B cell (primary cell): Measurements from ENCODE around the gene RELB. TPM values are rescaled to one million over a fixed set of nuclear protein-coding genes. Genes with fewer than 3 reads are reported as not detected.
"Not testable (repeated sequence)": the region's sequence is repeated elsewhere in the genome, so short reads cannot be mapped to it uniquely, and the experiment has no call there.

ENCODE experiments used
- ATAC-seq: fragments of 200-7000 bp; cut with Tn5 transposase; one replicate; pipeline ENCODE4 v1.10.0; 2021; ENCODE audit warnings: low read depth, mild to moderate bottlenecking, moderate number of reproducible peaks, moderate library complexity
- CTCF ChIA-PET: fragments of 350-600 bp; sonication (Branson Sonifier 250); formaldehyde crosslinking; loops from one replicate; lab custom pipeline; 2021; ENCODE audit warnings: antibody characterized with exemption, inconsistent platforms; lab: Charles Lee
- POLR2A ChIA-PET: fragments of 350-600 bp; sonication (Branson Sonifier 250); formaldehyde crosslinking; loops from one replicate; lab custom pipeline; 2021; ENCODE audit warnings: antibody characterized with exemption; lab: Charles Lee
- DNase-seq: peaks from one replicate; pipeline ENCODE4 v3.0.0; 2013
- H2AFZ ChIP-seq: 2 replicates; pipeline ENCODE4 v1.6.1; 2012; ENCODE audit warnings: mild to moderate bottlenecking, low read depth, low read length; ENCODE audit not compliant: insufficient read depth, poor library complexity, severe bottlenecking
- H3K27ac ChIP-seq, 2 donors: 1 replicate in 1 of 2; 2 replicates in 1 of 2; pipeline ENCODE4 v1.5.1; 2012 to 2013; ENCODE audit warnings: low read length in 2 of 2, mild to moderate bottlenecking in 2 of 2, moderate library complexity in 1 of 2
- H3K27me3 ChIP-seq, 4 experiments: fragments of 200-600 bp in 1 of 4; sonication (generic) in 1 of 4; replicated peaks in 1 of 4; 1 replicate in 2 of 4; 2 replicates in 2 of 4; pipeline versions ENCODE4 v1.6.1 to v1.7.0; 2013 to 2016; ENCODE audit warnings: low read length in 3 of 4, mild to moderate bottlenecking in 2 of 4, mixed read lengths in 1 of 4, moderate library complexity in 1 of 4; ENCODE audit not compliant: insufficient read depth in 4 of 4, control insufficient read depth in 3 of 4; ENCODE audit errors: control extremely low read depth in 1 of 4
- H3K36me3 ChIP-seq, 2 experiments: replicated peaks in 1 of 2; 1 replicate in 1 of 2; 2 replicates in 1 of 2; pipeline versions ENCODE4 v1.6.1 to v1.7.1; 2013; ENCODE audit warnings: low read length in 1 of 2; ENCODE audit not compliant: insufficient read depth in 2 of 2, control insufficient read depth in 1 of 2; ENCODE audit errors: control extremely low read depth in 1 of 2, extremely low read depth in 1 of 2
- H3K4me1 ChIP-seq, 2 donors: fragments of 200-600 bp in 1 of 2; sonication (generic) in 1 of 2; 1 replicate in 1 of 2; 2 replicates in 1 of 2; pipeline versions ENCODE4 v1.5.1 to v1.6.1; 2013 to 2017; ENCODE audit warnings: low read length in 2 of 2; ENCODE audit not compliant: control insufficient read depth in 2 of 2, insufficient read depth in 2 of 2
- H3K4me2 ChIP-seq: replicated peaks from 2 replicates; pipeline ENCODE3; 2012; ENCODE audit warnings: mild to moderate bottlenecking, low read depth, low read length; ENCODE audit not compliant: poor library complexity, severe bottlenecking
- H3K4me3 ChIP-seq, 5 experiments: fragments of 200-600 bp in 1 of 5; sonication (generic) in 1 of 5; 1 replicate in 3 of 5; 2 replicates in 2 of 5; pipeline versions ENCODE4 v1.5.1 to v1.7.0; 2011 to 2016; ENCODE audit warnings: low read length in 4 of 5, mild to moderate bottlenecking in 4 of 5, low read depth in 2 of 5, control low read depth in 1 of 5, moderate library complexity in 1 of 5; ENCODE audit not compliant: insufficient read depth in 1 of 5; ENCODE audit errors: control extremely low read depth in 1 of 5, extremely low read depth in 1 of 5
- H3K79me2 ChIP-seq: fragments of 200-600 bp; sonication (generic); one replicate; pipeline ENCODE4 v1.6.0; 2016; ENCODE audit warnings: low read length; ENCODE audit not compliant: control insufficient read depth, insufficient read depth
- H3K9ac ChIP-seq: fragments of 200-600 bp; sonication (generic); 2 replicates; pipeline ENCODE4 v1.6.1; 2017; ENCODE audit warnings: mild to moderate bottlenecking, low read length, moderate library complexity
- H3K9me3 ChIP-seq, 3 donors: one replicate each; pipeline versions ENCODE4 v1.6.1 to v1.7.1; 2013; ENCODE audit warnings: low read length in 2 of 3; ENCODE audit not compliant: control insufficient read depth in 2 of 3, insufficient read depth in 1 of 3; ENCODE audit errors: control extremely low read depth in 1 of 3
- H4K20me1 ChIP-seq: 2 replicates; pipeline ENCODE4 v1.6.0; 2012; ENCODE audit warnings: mild to moderate bottlenecking, low read length; ENCODE audit not compliant: insufficient read depth, control insufficient read depth, poor library complexity, severe bottlenecking
- H3K27ac Mint-ChIP-seq: one replicate; pipeline ENCODE4 v1.8.0; 2021; ENCODE audit warnings: mixed read lengths
- H3K27me3 Mint-ChIP-seq: one replicate; pipeline ENCODE4 v1.8.0; 2021; ENCODE audit warnings: mixed read lengths
- H3K4me1 Mint-ChIP-seq: one replicate; pipeline ENCODE4 v1.8.0; 2021; ENCODE audit warnings: mixed read lengths
- H3K4me3 Mint-ChIP-seq: one replicate; pipeline ENCODE4 v1.8.0; 2021; ENCODE audit warnings: mixed read lengths
- H3K9me3 Mint-ChIP-seq: one replicate; pipeline ENCODE4 v1.8.0; 2022; ENCODE audit warnings: mixed read lengths; ENCODE audit not compliant: insufficient read depth
- CTCF ChIP-seq: fragments of 200-600 bp; IDR thresholded peaks from one replicate; pipeline ENCODE4 v1.8.0; 2022; ENCODE audit warnings: antibody characterized with exemption, mild to moderate bottlenecking
- EZH2 ChIP-seq: IDR thresholded peaks from 2 replicates; pipeline ENCODE4 v1.6.1; 2012; ENCODE audit warnings: borderline replicate concordance, low read depth, mild to moderate bottlenecking, moderate library complexity, low read length; ENCODE audit not compliant: insufficient read depth, poor library complexity, severe bottlenecking
- WGBS: methylation state at CpG from one replicate; pipeline ENCODE4 v1.1.5; 2013; ENCODE audit warnings: missing lambda C conversion rate; ENCODE audit not compliant: insufficient coverage; 5-methylcytosine and 5-hydroxymethylcytosine counted together
- intact Hi-C: fragments of 100-400 bp; cut with micrococcal nuclease; formaldehyde crosslinking; loops from one replicate; pipeline ENCODE4 v1.10.0; 2022
- polyA plus RNA-seq: library from polyadenylated mRNA; depleted of rRNA; stranded (reverse); fragments of >200 nt; gene quantifications from 2 replicates; pipeline ENCODE4 v1.2.3, GENCODE V29; 2012
- total RNA-seq, 2 donors: library from RNA; stranded (reverse); fragments of 120-200 nt in 1 of 2; gene quantifications; 1 replicate in 1 of 2; 2 replicates in 1 of 2; pipeline versions ENCODE4 v1.2.3 to v1.2.4, GENCODE V29; 2013 to 2022

Gene RELB
- total and polyA plus RNA-seq, 2 donors (not counting 1 experiment from before 2014, with no cell fraction given) = 63.8 to 106 TPM

GRCh38 chr19:44968670-44969069 is 32.6 kb upstream of the RELB start:
- Histone ChIP-seq H3K4me1 (peaks cover 4 to 9% of the 10 kb centered on the region in 2 donors), H3K27me3 (no peaks in the 10 kb centered on the region), H3K27ac (no peak overlapping the region), H3K36me3 (peaks cover 6 to 49% of the 10 kb centered on the region in 2 experiments), H3K4me2 (no peak overlapping the region), H4K20me1 (peaks cover 30% of the 10 kb centered on the region), H3K9me3 (no peaks in the 10 kb centered on the region), H3K79me2 (peaks cover 62% of the 10 kb centered on the region), H2AFZ (no peak overlapping the region), H3K9ac (no peak overlapping the region), H3K4me3 (no peak overlapping the region)
- ATAC-seq (no peak), DNase-seq (no peak)
- ChIA-PET CTCF (no interaction called here), POLR2A (no interaction called here)
- intact Hi-C loops = no loop called here
- H3K27ac Mint-ChIP-seq = no peak overlapping the region
- WGBS = 95% methylated on average over 4 of the region's 4 CpGs
- H3K27me3 Mint-ChIP-seq = no peaks in the 10 kb centered on the region
- TF ChIP-seq EZH2 = no peak
- TF ChIP-seq CTCF = no peak
- no peaks in the 10 kb centered on the region for H3K9me3 Mint-ChIP-seq
- H3K4me1 Mint-ChIP-seq = peaks cover 3% of the 10 kb centered on the region
- no peak overlapping the region for H3K4me3 Mint-ChIP-seq

GRCh38 chr19:44969437-44969836 is 31.8 kb upstream of the RELB start:
- peaks cover 38% of the 10 kb centered on the region for H4K20me1 ChIP-seq
- H3K4me1 ChIP-seq = peaks cover 4 to 12% of the 10 kb centered on the region in 2 donors
- H3K79me2 ChIP-seq = peaks cover 62% of the 10 kb centered on the region
- DNase-seq = no peak
- H3K4me3 ChIP-seq = no peak overlapping the region
- H3K27me3 ChIP-seq = no peaks in the 10 kb centered on the region
- WGBS = no CpG with 5 or more reads among the region's 5 CpGs
- H3K9me3 ChIP-seq = no peaks in the 10 kb centered on the region
- H3K4me3 Mint-ChIP-seq = no peak overlapping the region
- no peak for ATAC-seq
- intact Hi-C loops = no loop called here
- TF ChIP-seq CTCF = no peak
- no peak for TF ChIP-seq EZH2
- no peak overlapping the region for H3K27ac Mint-ChIP-seq
- H3K27ac ChIP-seq = no peak overlapping the region
- ChIA-PET CTCF (no interaction called here), POLR2A (no interaction called here)
- no peak overlapping the region for H2AFZ ChIP-seq
- no peaks in the 10 kb centered on the region for H3K9me3 Mint-ChIP-seq
- peaks cover 6 to 56% of the 10 kb centered on the region in 2 experiments for H3K36me3 ChIP-seq
- no peak overlapping the region for H3K4me2 ChIP-seq
- no peaks in the 10 kb centered on the region for H3K27me3 Mint-ChIP-seq
- H3K9ac ChIP-seq = no peak overlapping the region
- peaks cover 6% of the 10 kb centered on the region for H3K4me1 Mint-ChIP-seq

GRCh38 chr19:44971451-44971850 is 29.8 kb upstream of the RELB start:
- H3K4me3 Mint-ChIP-seq, H3K9ac ChIP-seq, H3K9me3 Mint-ChIP-seq, ATAC-seq, DNase-seq, H3K27me3 Mint-ChIP-seq, H2AFZ ChIP-seq, H3K27ac Mint-ChIP-seq, H3K27ac ChIP-seq, H3K9me3 ChIP-seq, H3K4me1 Mint-ChIP-seq, intact Hi-C loops, H3K4me2 ChIP-seq, H3K27me3 ChIP-seq, H3K4me3 ChIP-seq: not testable (repeated sequence)
- H4K20me1 ChIP-seq = peaks cover 45% of the 10 kb centered on the region
- H3K36me3 ChIP-seq = peaks cover 3 to 66% of the 10 kb centered on the region in 2 experiments
- H3K79me2 ChIP-seq = peaks cover 56% of the 10 kb centered on the region
- peaks cover 4 to 12% of the 10 kb centered on the region in 2 donors for H3K4me1 ChIP-seq
- WGBS = 83% methylated on average over 4 of the region's 6 CpGs
- CTCF ChIA-PET = interaction anchor here (0.7 to 1.4 kb wide), 2 partner anchors 10 to 67 kb away, joined by 3 to 4 read pairs; no protein-coding TSS in a partner anchor
- POLR2A ChIA-PET = interaction anchor here (0.6 to 0.7 kb wide), 2 partner anchors 38 to 219 kb away, joined by 3 to 5 read pairs; no protein-coding TSS in a partner anchor
